ENCODE results near the gene DNAH10. TPM values are rescaled to one million over a fixed set of nuclear protein-coding genes. Genes with fewer than 3 reads are reported as not detected.

Gene DNAH10
- total and polyA plus RNA-seq, 10 of the 15 experiments (the other 5 are each of a cell fraction or from before 2014, with no cell fraction given) = 0.01 to 0.32 (median 0.06) TPM

DNA sequence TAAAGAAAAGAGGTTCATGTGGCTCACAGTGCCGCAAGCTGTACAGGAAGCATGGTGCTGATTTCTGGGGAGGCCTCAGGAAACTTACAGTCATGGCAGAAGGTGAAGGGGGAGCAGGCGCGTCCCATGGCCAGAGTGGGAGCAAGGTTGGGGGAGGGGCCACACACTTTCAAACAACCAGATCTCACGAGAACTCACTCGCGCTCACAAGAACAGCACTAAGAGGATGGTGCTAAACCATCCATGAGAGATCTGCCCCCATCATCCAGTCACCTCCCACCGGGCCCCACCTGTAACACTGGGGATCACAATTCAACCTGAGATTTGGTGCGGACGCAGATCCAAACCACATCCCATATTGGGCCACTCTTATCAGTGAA lies 130.1 kb downstream of the DNAH10 start:
- Histone ChIP-seq H2AFZ (ENCODE audit: control insufficient read depth, low read depth, low read length) (no peak overlapping the region), H3K4me3 (no peak overlapping the region), H3K9me3 (replicated peaks; ENCODE audit: control insufficient read depth, insufficient read depth, low read length) (no peaks in the 10 kb centered on the region), H3K79me2 (ENCODE audit: control insufficient read depth, insufficient read depth, low read length) (no peaks in the 10 kb centered on the region), H4K20me1 (ENCODE audit: control insufficient read depth, insufficient read depth) (no peaks in the 10 kb centered on the region), H3K27me3 (replicated peaks in 1 of 2; ENCODE audit: control insufficient read depth in 2 of 2, insufficient read depth in 2 of 2, low read length in 1 of 2) (no peaks in the 10 kb centered on the region; a peak in 2 of 4 replicates), H3K4me2 (ENCODE audit: control insufficient read depth, insufficient read depth) (no peak overlapping the region), H3K36me3 (ENCODE audit: control insufficient read depth in 2 of 2, insufficient read depth in 2 of 2, low read length in 1 of 2) (no peaks in the 10 kb centered on the region), H3K27ac (ENCODE audit: control insufficient read depth, insufficient read depth) (no peak overlapping the region), H3K9ac (ENCODE audit: control insufficient read depth, insufficient read depth, low read length) (no peak overlapping the region), H3K4me1 (ENCODE audit: control insufficient read depth, insufficient read depth, low read length) (no peaks in the 10 kb centered on the region)
- ATAC-seq = no peak
- no peak for FAIRE-seq
- intact Hi-C loops (cut with micrococcal nuclease; ENCODE audit: unreplicated experiment) (no loop called here), in situ Hi-C loops (cut with MboI) (no loop called here)
- POLR2A ChIA-PET = no interaction called here
- WGBS (ENCODE audit: insufficient coverage, insufficient replicate concordance, low lambda C conversion rate, missing lambda C conversion rate) = 55% methylated on average over 9 of the region's 9 CpGs
- CTCF ChIA-PET = no interaction called here
- TF ChIP-seq RFX5 (IDR thresholded peaks at IDR 0.05; ENCODE audit: low read depth, low read length) (no peak), ZNF384 (IDR thresholded peaks at IDR 0.05; ENCODE audit: borderline replicate concordance, low read depth, low read length) (no peak), NKRF (conservative IDR thresholded peaks at IDR 0.05) (no peak), SPI1 (IDR thresholded peaks at IDR 0.05; ENCODE audit: borderline replicate concordance, insufficient read depth, low read depth, low read length) (no peak), POLR2AphosphoS2 (IDR thresholded peaks at IDR 0.05; ENCODE audit: low read depth, low read length) (no peak), SP1 (IDR thresholded peaks at IDR 0.05; ENCODE audit: low read depth, low read length) (no peak), SMAD1 (IDR thresholded peaks at IDR 0.05; ENCODE audit: low read depth, partially characterized antibody) (no peak), BMI1 (IDR thresholded peaks at IDR 0.05; ENCODE audit: borderline replicate concordance) (no peak), RCOR1 (conservative IDR thresholded peaks at IDR 0.05; ENCODE audit: low read depth, low read length) (no peak), ETV6 (conservative IDR thresholded peaks at IDR 0.05 in 1 of 2, IDR thresholded peaks at IDR 0.05 in 1 of 2; ENCODE audit: borderline replicate concordance in 1 of 2, low read depth in 1 of 2) (no peak), JUNB (IDR thresholded peaks at IDR 0.05) (no peak), ESRRA (IDR thresholded peaks at IDR 0.05; ENCODE audit: low read length) (no peak), KDM1A (IDR thresholded peaks at IDR 0.05; ENCODE audit: borderline replicate concordance) (no peak), CHD2 (IDR thresholded peaks at IDR 0.05; ENCODE audit: borderline replicate concordance, low read depth, low read length) (no peak), RAD51 (IDR thresholded peaks at IDR 0.05) (no peak), PAX5 (IDR thresholded peaks at IDR 0.05; ENCODE audit: borderline replicate concordance, low read depth, low read length) (no peak), CREB1 (IDR thresholded peaks at IDR 0.05; ENCODE audit: low read depth) (no peak), SUZ12 (IDR thresholded peaks at IDR 0.05; ENCODE audit: unreplicated experiment) (no peak)
- TF ChIP-seq, protein P1, sequence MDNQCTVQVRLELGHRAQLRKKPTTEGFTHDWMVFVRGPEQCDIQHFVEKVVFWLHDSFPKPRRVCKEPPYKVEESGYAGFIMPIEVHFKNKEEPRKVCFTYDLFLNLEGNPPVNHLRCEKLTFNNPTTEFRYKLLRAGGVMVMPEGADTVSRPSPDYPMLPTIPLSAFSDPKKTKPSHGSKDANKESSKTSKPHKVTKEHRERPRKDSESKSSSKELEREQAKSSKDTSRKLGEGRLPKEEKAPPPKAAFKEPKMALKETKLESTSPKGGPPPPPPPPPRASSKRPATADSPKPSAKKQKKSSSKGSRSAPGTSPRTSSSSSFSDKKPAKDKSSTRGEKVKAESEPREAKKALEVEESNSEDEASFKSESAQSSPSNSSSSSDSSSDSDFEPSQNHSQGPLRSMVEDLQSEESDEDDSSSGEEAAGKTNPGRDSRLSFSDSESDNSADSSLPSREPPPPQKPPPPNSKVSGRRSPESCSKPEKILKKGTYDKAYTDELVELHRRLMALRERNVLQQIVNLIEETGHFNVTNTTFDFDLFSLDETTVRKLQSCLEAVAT (IDR thresholded peaks at IDR 0.05) = no peak
- TF ChIP-seq, protein P2, sequence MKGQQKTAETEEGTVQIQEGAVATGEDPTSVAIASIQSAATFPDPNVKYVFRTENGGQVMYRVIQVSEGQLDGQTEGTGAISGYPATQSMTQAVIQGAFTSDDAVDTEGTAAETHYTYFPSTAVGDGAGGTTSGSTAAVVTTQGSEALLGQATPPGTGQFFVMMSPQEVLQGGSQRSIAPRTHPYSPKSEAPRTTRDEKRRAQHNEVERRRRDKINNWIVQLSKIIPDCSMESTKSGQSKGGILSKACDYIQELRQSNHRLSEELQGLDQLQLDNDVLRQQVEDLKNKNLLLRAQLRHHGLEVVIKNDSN (IDR thresholded peaks at IDR 0.05; ENCODE audit: borderline replicate concordance, extremely low read length, insufficient read depth, low read depth, low read length) = no peak
- no TSS peak for BruUV-seq (replicated peaks)
- RAD21 ChIA-PET (ENCODE audit: unreplicated experiment) = no interaction called here
- no peak for DNase-seq (ENCODE audit: low read depth, low spot score)
- SMC1A ChIA-PET (ENCODE audit: uncharacterized antibody, unreplicated experiment) = no interaction called here
